Fibroblast of mammary gland (primary cell): ENCODE measurements around the gene HS3ST4.

Experiments used
- DNase-seq: peaks from one replicate; pipeline ENCODE4 v3.0.0-alpha.2; 2010; ENCODE audit warnings: low read depth
- H3K4me3 ChIP-seq: 2 replicates; pipeline ENCODE4 v1.5.1; 2011; ENCODE audit warnings: low read depth, mild to moderate bottlenecking, low read length, moderate library complexity; ENCODE audit not compliant: control insufficient read depth
- TF ChIP-seq, protein P1 (sequence below): conservative IDR thresholded peaks from 2 replicates; pipeline ENCODE4 v1.5.1; 2011; ENCODE audit warnings: low read depth, low read length, inconsistent platforms; ENCODE audit not compliant: control insufficient read depth, insufficient read depth

Gene HS3ST4

DNA sequence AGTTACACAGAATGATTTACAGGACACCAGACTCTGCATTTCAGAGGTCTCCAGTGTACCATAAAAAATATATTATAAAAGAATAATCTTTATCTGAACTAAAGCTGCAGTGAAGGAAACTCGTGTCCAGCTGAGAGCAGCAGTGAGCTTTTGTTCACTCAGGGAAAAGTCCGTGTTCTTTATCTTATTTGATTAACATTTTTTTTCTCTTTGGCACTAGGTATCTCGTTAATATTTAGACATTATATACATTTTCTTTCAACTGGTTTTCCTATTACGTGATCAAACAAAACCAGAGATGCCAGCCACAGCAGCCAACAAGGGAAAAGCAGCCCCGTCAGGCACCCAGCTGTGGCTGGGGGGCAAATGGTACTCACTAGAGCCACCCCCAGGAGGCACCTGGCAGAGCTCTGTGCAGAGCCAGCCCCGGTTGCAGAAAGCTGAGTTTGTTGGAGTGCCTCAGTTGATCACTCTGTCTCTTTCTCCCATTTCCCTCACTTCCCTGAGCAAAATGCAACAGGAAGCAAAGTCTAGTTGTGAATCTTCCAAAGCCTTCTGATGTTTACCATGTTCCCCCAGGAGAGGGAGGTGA is 1.1 kb upstream of the HS3ST4 start:
- DNase-seq, result no peak
- TF ChIP-seq, protein P1, sequence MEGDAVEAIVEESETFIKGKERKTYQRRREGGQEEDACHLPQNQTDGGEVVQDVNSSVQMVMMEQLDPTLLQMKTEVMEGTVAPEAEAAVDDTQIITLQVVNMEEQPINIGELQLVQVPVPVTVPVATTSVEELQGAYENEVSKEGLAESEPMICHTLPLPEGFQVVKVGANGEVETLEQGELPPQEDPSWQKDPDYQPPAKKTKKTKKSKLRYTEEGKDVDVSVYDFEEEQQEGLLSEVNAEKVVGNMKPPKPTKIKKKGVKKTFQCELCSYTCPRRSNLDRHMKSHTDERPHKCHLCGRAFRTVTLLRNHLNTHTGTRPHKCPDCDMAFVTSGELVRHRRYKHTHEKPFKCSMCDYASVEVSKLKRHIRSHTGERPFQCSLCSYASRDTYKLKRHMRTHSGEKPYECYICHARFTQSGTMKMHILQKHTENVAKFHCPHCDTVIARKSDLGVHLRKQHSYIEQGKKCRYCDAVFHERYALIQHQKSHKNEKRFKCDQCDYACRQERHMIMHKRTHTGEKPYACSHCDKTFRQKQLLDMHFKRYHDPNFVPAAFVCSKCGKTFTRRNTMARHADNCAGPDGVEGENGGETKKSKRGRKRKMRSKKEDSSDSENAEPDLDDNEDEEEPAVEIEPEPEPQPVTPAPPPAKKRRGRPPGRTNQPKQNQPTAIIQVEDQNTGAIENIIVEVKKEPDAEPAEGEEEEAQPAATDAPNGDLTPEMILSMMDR, result no peak

DNA sequence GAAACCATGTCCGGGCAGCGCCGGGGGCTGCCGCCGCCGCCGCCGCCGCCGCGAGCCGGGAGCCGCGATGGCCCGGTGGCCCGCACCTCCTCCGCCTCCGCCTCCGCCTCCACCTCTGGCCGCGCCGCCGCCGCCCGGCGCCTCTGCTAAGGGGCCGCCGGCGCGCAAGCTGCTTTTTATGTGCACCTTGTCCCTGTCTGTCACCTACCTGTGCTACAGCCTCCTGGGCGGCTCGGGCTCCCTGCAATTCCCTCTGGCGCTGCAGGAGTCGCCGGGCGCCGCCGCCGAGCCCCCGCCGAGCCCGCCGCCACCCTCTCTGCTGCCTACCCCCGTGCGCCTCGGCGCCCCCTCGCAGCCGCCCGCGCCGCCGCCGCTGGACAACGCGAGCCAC is 587 bp downstream of the HS3ST4 start:
- no peak for DNase-seq
- H3K4me3 ChIP-seq, result no peak overlapping the region
- TF ChIP-seq, protein P1, result no peak

More for the DNA sequence above, 1.1 kb upstream of the HS3ST4 start:
- H3K4me3 ChIP-seq, result no peak overlapping the region

DNA sequence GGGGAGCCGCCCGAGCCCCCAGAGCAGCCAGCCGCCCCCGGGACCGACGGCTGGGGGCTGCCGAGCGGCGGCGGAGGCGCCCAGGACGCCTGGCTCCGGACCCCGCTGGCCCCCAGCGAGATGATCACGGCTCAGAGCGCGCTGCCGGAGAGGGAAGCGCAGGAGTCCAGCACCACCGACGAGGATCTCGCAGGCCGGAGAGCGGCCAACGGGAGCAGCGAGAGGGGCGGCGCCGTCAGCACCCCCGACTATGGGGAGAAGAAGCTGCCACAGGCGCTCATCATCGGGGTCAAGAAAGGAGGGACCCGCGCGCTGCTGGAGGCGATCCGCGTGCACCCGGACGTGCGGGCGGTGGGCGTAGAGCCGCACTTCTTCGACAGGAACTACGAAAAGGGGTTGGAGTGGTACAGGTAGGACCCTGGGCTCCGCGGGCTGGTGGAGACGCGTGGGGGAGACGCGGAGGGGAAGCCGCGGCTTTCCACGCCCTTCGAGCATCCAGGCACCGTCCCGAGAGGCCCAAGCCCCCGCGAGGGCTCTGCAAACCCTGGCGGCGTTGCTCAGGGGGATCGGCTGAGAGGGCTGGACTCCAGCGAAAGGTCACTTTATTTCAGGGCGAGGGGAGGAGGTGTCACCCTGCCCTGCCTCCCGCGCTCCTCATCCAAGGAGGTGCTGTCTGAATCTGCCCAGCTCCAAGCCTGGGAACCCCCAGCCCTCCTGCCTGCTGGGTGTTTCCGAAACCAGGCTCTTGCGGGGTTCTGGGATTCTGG is 1.2 kb downstream of the HS3ST4 start:
- DNase-seq, result no peak
- TF ChIP-seq, protein P1, result no peak
- no peak overlapping the region for H3K4me3 ChIP-seq

DNA sequence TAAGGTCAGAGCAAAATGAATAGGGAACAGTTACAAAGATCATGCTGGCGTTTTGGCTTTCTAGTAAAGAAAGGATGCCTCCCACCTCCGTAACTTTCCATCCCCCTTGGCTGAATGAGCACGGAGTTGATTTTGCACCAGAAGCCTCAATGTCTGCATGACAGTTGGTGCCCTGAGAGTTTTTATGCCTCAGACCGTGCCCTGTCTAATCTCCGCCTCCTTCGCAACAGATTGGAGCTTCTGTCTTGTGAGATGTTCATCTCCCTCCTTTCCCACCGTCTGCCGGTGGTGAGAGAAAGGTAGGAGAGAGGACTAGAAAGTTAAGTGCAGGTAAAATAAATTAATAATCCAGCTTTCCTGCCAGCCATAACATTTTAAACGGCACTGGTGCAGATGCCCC is 1.9 kb downstream of the HS3ST4 start:
- H3K4me3 ChIP-seq, result no peak overlapping the region
- TF ChIP-seq, protein P1, result no peak
- DNase-seq, result no peak

DNA sequence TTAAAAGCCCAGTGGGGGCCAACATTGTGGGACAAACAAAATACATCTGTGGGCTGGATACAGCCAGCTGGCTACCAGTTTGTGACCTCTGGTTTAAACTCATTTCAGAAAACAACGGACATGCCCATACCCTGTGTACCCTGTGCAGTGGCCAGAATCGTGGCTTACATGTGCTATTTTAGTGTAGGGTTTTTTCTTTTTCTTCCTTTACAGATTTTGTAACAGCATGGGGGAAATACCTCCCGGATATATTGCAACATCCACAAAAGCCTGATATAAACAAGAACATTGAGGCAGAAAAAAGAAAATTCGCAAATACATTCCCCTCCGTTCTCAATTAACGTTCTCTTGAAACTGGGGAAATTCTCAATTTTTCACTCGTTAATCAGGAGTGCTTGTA is 7.3 kb downstream of the HS3ST4 start:
- no peak overlapping the region for H3K4me3 ChIP-seq
- no peak for DNase-seq
- TF ChIP-seq, protein P1, result no peak

DNA sequence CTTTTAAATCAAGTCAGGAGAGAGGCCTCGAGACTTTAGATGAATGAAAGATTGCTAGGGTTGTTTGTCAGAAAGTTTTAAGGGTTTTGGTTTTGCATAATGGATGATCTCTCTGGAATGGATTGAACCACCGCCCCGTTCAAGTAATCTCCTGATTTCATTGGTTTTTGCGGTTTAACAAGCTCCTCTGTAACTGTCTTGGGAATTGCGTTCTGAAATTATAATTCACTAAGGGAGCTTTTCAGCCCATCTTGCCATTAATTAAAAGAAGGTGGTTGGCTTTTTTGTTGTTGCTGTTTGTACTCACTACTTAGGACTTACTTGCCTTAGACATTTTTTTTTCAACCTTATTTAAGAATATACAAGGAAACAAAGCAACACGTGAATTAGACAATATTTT is 8.8 kb downstream of the HS3ST4 start:
- no peak for DNase-seq
- no peak overlapping the region for H3K4me3 ChIP-seq
- TF ChIP-seq, protein P1, result no peak
